Activated CD4-positive, alpha-beta T cell treated with anti-CD3 and anti-CD28 coated beads, Interleukin-2, amount 10 ng/mL, durations not matched to agents 24 days and 14 days (primary cell): ENCODE data around the gene SELENOI. TPM values are rescaled to one million over a fixed set of nuclear protein-coding genes. Genes with fewer than 3 reads are reported as not detected.

Experiments used
- total RNA-seq: library from RNA; stranded (reverse); gene quantifications from 2 replicates; pipeline ENCODE4 v1.2.3, GENCODE V29; 2022

SELENOI gene
- total RNA-seq, 1 donor from 2014 or later = 68.8 TPM

Other genes with a start within 250 kb of the SELENOI start
- 7.9 and 8.2 TPM in 2 replicates for gene GAREM2, start 173.1 kb upstream of the SELENOI start, total RNA-seq
- gene HADHA, start 101.5 kb upstream of the SELENOI start, total RNA-seq = 110 and 112 TPM in 2 replicates
- gene HADHB, start 101.2 kb upstream of the SELENOI start, total RNA-seq = 81.2 and 86.6 TPM in 2 replicates
- 3.4 and 3.5 TPM in 2 replicates for gene ADGRF3, start 646 bp downstream of the SELENOI start, total RNA-seq
- not detected in 2 replicates for gene DRC1, start 55.8 kb downstream of the SELENOI start, total RNA-seq
- 6.8 and 7.2 TPM in 2 replicates for gene OTOF, start 132.0 kb downstream of the SELENOI start, total RNA-seq